Renal pelvis (tissue), 12 donors: ENCODE data around the gene MBTPS1. TPM values are rescaled to one million over a fixed set of nuclear protein-coding genes. Genes with fewer than 3 reads are reported as not detected.

Experiments used
- DNase-seq: peaks from one replicate; pipeline ENCODE4 v3.0.0-alpha.2; 2013
- long read RNA-seq, 16 experiments: transcript quantifications; one replicate each; lab custom pipeline, GENCODE V29; 2026
- polyA plus RNA-seq, 3 donors: library from polyadenylated mRNA; unstranded; fragments of 120-200 nt; gene quantifications; one replicate each; pipeline ENCODE4 v1.2.1, GENCODE V29; 2013; ENCODE audit not compliant: insufficient read length in 3 of 3

MBTPS1 gene
- polyA plus RNA-seq = 100 to 1,000 TPM; 108 to 118 (median 117) TPM
- long read RNA-seq, donor 1, full-length matches to known transcripts = 8 of 19 reads
- long read RNA-seq, donor 1, partial matches to known transcripts = 11 of 19 reads
- long read RNA-seq, donor 1, other reads (novel, unspliced or antisense) = 0 of 19 reads
- long read RNA-seq, donor 2, full-length matches to known transcripts = 22 of 54 reads
- long read RNA-seq, donor 2, partial matches to known transcripts = 32 of 54 reads
- long read RNA-seq, donor 2, other reads (novel, unspliced or antisense) = 0 of 54 reads
- long read RNA-seq, donor 3, full-length matches to known transcripts = 10 of 18 reads
- long read RNA-seq, donor 3, partial matches to known transcripts = 8 of 18 reads
- long read RNA-seq, donor 3, other reads (novel, unspliced or antisense) = 0 of 18 reads
- long read RNA-seq, donor 4, full-length matches to known transcripts = 10 of 19 reads
- long read RNA-seq, donor 4, partial matches to known transcripts = 9 of 19 reads
- long read RNA-seq, donor 4, other reads (novel, unspliced or antisense) = 0 of 19 reads
- long read RNA-seq, donor 5, full-length matches to known transcripts = 2 of 2 reads
- long read RNA-seq, donor 5, partial matches to known transcripts = 0 of 2 reads
- long read RNA-seq, donor 5, other reads (novel, unspliced or antisense) = 0 of 2 reads
- long read RNA-seq, donor 6, full-length matches to known transcripts = 9 of 25 reads
- long read RNA-seq, donor 6, partial matches to known transcripts = 16 of 25 reads
- long read RNA-seq, donor 6, other reads (novel, unspliced or antisense) = 0 of 25 reads
- long read RNA-seq, donor 7, full-length matches to known transcripts = 9 of 30 reads
- long read RNA-seq, donor 7, partial matches to known transcripts = 21 of 30 reads
- long read RNA-seq, donor 7, other reads (novel, unspliced or antisense) = 0 of 30 reads
- long read RNA-seq, donor 8, full-length matches to known transcripts = 11 of 11 reads
- long read RNA-seq, donor 8, partial matches to known transcripts = 0 of 11 reads
- long read RNA-seq, donor 8, other reads (novel, unspliced or antisense) = 0 of 11 reads
- long read RNA-seq, donor 9, full-length matches to known transcripts = 14 of 51 reads
- long read RNA-seq, donor 9, partial matches to known transcripts = 37 of 51 reads
- long read RNA-seq, donor 9, other reads (novel, unspliced or antisense) = 0 of 51 reads
- long read RNA-seq, donor 10, full-length matches to known transcripts = 15 of 56 reads
- long read RNA-seq, donor 10, partial matches to known transcripts = 41 of 56 reads
- long read RNA-seq, donor 10, other reads (novel, unspliced or antisense) = 0 of 56 reads
- long read RNA-seq, donor 11, full-length matches to known transcripts = 5 of 17 reads
- long read RNA-seq, donor 11, partial matches to known transcripts = 12 of 17 reads
- long read RNA-seq, donor 11, other reads (novel, unspliced or antisense) = 0 of 17 reads
- long read RNA-seq, donor 12, full-length matches to known transcripts = 14 of 34 reads
- long read RNA-seq, donor 12, partial matches to known transcripts = 20 of 34 reads
- long read RNA-seq, donor 12, other reads (novel, unspliced or antisense) = 0 of 34 reads
- long read RNA-seq, donor 13, full-length matches to known transcripts = 8 of 13 reads
- long read RNA-seq, donor 13, partial matches to known transcripts = 5 of 13 reads
- long read RNA-seq, donor 13, other reads (novel, unspliced or antisense) = 0 of 13 reads
- long read RNA-seq, donor 14 = 0 reads
- long read RNA-seq, donor 15 = 0 reads
- long read RNA-seq, donor 16, full-length matches to known transcripts = 9 of 87 reads
- long read RNA-seq, donor 16, partial matches to known transcripts = 78 of 87 reads
- long read RNA-seq, donor 16, other reads (novel, unspliced or antisense) = 0 of 87 reads

GRCh38 chr16:84116720-84117493 lies at the start of gene MBTPS1:
TSS of gene MBTPS1 (minus strand) at chr16:84116942. CDS start at chr16:84101783, 15,159 bp downstream.
- peak; percentile 98 for DNase-seq

- DNase-seq = no peak
Observed at GRCh38 chr16:84165746-84166145, 49.0 kb upstream of the MBTPS1 start.

- DNase-seq = peak; percentile 66
Observed at GRCh38 chr16:84161801-84162200, 45.1 kb upstream of the MBTPS1 start.

- DNase-seq = no peak
Observed at GRCh38 chr16:84161037-84161436, 44.3 kb upstream of the MBTPS1 start.

- no peak for DNase-seq
Observed at GRCh38 chr16:84159800-84160199, 43.1 kb upstream of the MBTPS1 start.

- no peak for DNase-seq
Observed at GRCh38 chr16:84159007-84159406, 42.3 kb upstream of the MBTPS1 start.

GRCh38 chr16:84156342-84156784 lies 39.6 kb upstream of the MBTPS1 start:
- DNase-seq = no peak

- DNase-seq = no peak
Observed at GRCh38 chr16:84155771-84156170, 39.0 kb upstream of the MBTPS1 start.

- no peak for DNase-seq
Observed at GRCh38 chr16:84155226-84155625, 38.5 kb upstream of the MBTPS1 start.

- DNase-seq = no peak
Observed at GRCh38 chr16:84153660-84154214, 37.0 kb upstream of the MBTPS1 start.

- DNase-seq = no peak
Observed at GRCh38 chr16:84150926-84151325, 34.2 kb upstream of the MBTPS1 start.

GRCh38 chr16:84144859-84145639 lies 28.3 kb upstream of the MBTPS1 start, which contains the start of the genes DNAAF1 and HSDL1:
TSS of gene DNAAF1 (plus strand) at chr16:84145308. CDS start at chr16:84145441, 133 bp downstream.
TSS of gene HSDL1 (minus strand) at chr16:84145177. CDS start at chr16:84131321, 13,856 bp downstream.
- peak; percentile 91 for DNase-seq

- DNase-seq = no peak
Observed at GRCh38 chr16:84144209-84144858, 27.6 kb upstream of the MBTPS1 start.

GRCh38 chr16:84143784-84144199 lies 27.1 kb upstream of the MBTPS1 start:
- DNase-seq = no peak

GRCh38 chr16:84143081-84143480 lies 26.3 kb upstream of the MBTPS1 start:
- no peak for DNase-seq

- DNase-seq = no peak
Observed at GRCh38 chr16:84141143-84141670, 24.5 kb upstream of the MBTPS1 start.

- no peak for DNase-seq
Observed at GRCh38 chr16:84139628-84140258, 23.0 kb upstream of the MBTPS1 start.
